Fibroblast of skin of abdomen (primary cell): Measurements from ENCODE around the gene BCAS1. TPM values are rescaled to one million over a fixed set of nuclear protein-coding genes. Genes with fewer than 3 reads are reported as not detected.

ENCODE experiments used
- DNase-seq: peaks from one replicate; pipeline ENCODE4 v3.0.0-alpha.2; 2013
- polyA plus RNA-seq, 2 experiments: library from polyadenylated mRNA; unstranded; fragments of 120-200 nt; gene quantifications; one replicate each; pipeline ENCODE4 v1.2.1, GENCODE V29; 2013; ENCODE audit not compliant: insufficient read length in 2 of 2

Gene BCAS1
- polyA plus RNA-seq (2013, experiment 1 of 2; ENCODE audit: insufficient read length), result 0.23 TPM
- 0.32 TPM for polyA plus RNA-seq (2013, experiment 2 of 2; ENCODE audit: insufficient read length)

GRCh38 chr20:54070187-54070987 lies at the start of gene BCAS1:
TSS of gene BCAS1 (minus strand) at chr20:54070594. CDS start at chr20:54058718, 11,876 bp downstream.
- no peak for DNase-seq

- DNase-seq, result no peak
Observed at GRCh38 chr20:54119744-54120143, 49.4 kb upstream of the BCAS1 start.

GRCh38 chr20:54118220-54119001 lies 48.0 kb upstream of the BCAS1 start:
- no peak for DNase-seq

GRCh38 chr20:54116550-54117235 lies 46.3 kb upstream of the BCAS1 start:
- no peak for DNase-seq

GRCh38 chr20:54115172-54115854 lies 44.9 kb upstream of the BCAS1 start:
- peak; percentile 25 for DNase-seq

- no peak for DNase-seq
Observed at GRCh38 chr20:54114109-54114508, 43.7 kb upstream of the BCAS1 start.

- DNase-seq, result no peak
Observed at GRCh38 chr20:54113566-54113965, 43.2 kb upstream of the BCAS1 start.

GRCh38 chr20:54112221-54112884 lies 42.0 kb upstream of the BCAS1 start:
- no peak for DNase-seq

GRCh38 chr20:54111460-54111859 lies 41.1 kb upstream of the BCAS1 start:
- DNase-seq, result no peak

GRCh38 chr20:54110457-54110856 lies 40.1 kb upstream of the BCAS1 start:
- DNase-seq, result no peak

- no peak for DNase-seq
Observed at GRCh38 chr20:54110041-54110440, 39.6 kb upstream of the BCAS1 start.

GRCh38 chr20:54108817-54109216 lies 38.4 kb upstream of the BCAS1 start:
- DNase-seq, result no peak

GRCh38 chr20:54108326-54108642 lies 37.9 kb upstream of the BCAS1 start:
- DNase-seq, result no peak

- DNase-seq, result no peak
Observed at GRCh38 chr20:54107600-54108325, 37.4 kb upstream of the BCAS1 start.

- DNase-seq, result no peak
Observed at GRCh38 chr20:54107181-54107580, 36.8 kb upstream of the BCAS1 start.

- DNase-seq, result no peak
Observed at GRCh38 chr20:54106162-54106561, 35.8 kb upstream of the BCAS1 start.

GRCh38 chr20:54105653-54106052 lies 35.3 kb upstream of the BCAS1 start:
- no peak for DNase-seq

GRCh38 chr20:54104781-54105180 lies 34.4 kb upstream of the BCAS1 start:
- no peak for DNase-seq

- no peak for DNase-seq
Observed at GRCh38 chr20:54103762-54104600, 33.6 kb upstream of the BCAS1 start.

- DNase-seq, result peak; percentile 53
Observed at GRCh38 chr20:54103067-54103761, 32.8 kb upstream of the BCAS1 start.
